HG03342 (cell line): ENCODE results near the gene OOSP4A.

ENCODE experiments used
- ATAC-seq: cut with Tn5 transposase; IDR thresholded peaks from one replicate; pipeline ENCODE4 v1.9.1; 2021; ENCODE audit warnings: mild to moderate bottlenecking, moderate library complexity; ENCODE audit not compliant: unreplicated experiment

OOSP4A gene

DNA sequence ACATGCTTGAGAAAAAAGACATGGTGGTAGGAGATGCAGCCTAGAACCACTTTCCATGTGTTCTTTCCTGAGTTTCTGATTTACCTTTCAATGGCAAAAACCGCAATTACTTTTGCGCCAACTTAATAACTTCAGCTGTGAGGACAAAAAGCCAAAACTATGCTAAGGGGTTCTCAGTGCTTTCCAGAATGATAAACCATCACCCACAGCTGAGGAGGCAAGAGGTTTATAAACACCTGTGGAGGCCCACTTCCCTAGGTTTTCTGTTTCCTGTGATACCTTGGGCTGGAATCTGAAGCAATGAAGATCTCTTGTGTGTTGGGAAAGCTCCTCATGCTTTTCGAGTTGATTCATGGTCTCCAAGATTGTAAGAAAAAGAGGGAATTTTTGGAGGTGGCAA, at the start of gene OOSP4A:
Gene OOSP4A, plus strand, starts transcription at position 301 of the 400 bp plus-strand sequence. Its CDS starts 0 bp downstream, at position 301.
- ATAC-seq = no peak

DNA sequence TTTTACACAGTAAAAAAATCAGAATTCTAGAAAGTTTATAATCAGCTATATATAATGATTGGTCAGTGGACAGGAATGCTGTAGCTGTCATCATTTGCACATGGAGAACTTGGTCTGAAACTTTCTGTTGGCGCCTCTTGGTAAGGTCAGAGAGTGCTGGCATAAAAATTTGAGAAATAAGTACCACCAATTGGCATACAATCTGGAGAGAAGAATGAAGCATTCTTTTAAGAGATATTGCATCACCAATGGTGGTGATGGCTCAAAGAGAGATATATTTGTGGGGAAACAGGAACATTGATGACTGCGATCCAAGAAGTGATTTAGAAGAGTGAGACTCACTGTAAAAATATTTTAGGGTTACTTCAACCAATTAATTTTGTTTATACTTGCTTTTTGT, 45.4 kb upstream of the OOSP4A start:
- no peak for ATAC-seq

DNA sequence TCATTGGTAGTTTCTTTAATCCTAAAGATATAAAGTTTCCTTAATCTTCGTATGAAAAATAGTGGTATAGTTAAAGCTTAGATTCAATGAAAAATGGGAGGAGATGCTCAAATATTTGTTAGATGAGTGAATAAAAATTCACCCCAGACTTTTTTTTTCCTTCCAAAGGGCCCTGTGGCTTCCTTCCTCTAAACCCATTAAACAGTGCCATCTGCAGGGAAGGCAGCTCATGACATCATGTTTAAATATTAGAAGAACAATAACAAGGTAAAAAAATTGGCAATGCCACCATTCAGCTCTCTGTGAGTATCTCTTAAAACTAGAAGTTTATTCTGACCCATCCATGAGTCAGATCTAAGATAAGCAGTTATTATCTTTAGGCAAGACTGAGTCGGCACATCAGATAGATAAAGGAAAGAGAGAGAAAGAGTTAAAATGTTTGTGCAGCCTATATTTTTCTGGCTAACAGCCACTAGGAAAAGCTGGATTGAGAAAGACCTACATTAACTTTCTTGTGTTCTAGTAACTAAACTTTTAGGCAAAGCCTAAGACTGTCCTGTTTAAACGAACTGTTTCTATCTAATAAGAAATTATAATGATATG, 44.7 kb upstream of the OOSP4A start:
- ATAC-seq = no peak

DNA sequence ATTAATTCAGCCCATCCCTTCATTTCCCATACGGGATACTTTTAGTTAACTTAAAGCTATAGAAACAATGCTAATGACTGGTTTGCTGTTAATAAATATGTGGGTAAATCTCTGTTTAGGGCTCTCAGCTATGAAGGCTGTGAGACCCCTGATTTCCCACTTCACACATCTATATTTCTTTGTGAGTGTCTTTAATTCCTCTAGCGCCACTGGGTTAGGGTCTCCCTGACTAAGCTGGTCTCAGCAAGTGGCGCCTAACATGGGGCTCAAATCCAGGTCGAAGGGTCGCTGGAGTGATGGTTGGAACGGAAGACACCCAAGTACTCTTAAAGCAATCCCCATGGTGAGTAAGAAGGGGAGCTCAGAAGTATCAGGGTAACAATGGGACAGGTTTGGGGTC, 40.0 kb upstream of the OOSP4A start:
- ATAC-seq = no peak

DNA sequence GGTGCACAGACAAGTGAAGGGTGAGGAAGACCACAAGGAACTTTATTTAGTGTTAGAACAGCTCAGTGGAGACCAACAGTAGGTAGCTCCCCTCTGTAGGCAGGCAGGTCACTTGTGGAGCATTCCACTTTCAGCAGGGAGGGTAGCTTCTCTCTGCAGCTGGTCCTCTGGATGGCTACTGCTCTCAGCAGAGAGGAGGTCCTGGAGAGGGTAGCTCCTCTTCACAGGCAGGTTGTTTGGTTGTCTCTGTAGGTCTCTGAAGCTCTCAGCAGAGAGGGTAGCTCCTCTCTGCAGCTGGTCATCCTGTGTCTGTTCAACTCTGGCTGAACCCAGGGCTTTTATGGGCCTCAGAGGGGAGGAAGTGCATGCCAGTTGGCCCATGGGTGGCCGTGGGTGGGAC, 32.1 kb upstream of the OOSP4A start:
- no peak for ATAC-seq

DNA sequence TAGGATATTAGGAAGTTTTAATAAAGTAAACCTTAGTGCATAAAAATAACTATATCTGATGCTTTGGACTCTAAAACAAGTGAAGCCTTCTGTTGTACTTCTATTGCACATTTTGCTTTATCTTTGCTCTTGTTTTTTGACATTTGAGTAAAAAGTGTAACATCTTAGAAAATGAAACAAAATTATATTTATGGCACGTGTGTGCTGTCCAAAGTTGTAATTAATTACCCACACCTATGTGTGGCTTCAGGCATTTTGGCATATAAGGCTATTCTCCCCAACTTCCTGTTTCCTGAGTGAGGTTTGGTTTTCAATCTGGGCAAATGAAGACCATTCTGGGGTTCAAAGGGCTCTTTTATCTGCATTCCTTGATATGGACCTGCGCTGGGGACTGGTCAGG, 25.7 kb upstream of the OOSP4A start, which contains the start of gene OOSP1:
Gene OOSP1, plus strand, starts transcription at position 301 of the 400 bp plus-strand sequence. Its CDS starts 23 bp downstream, at position 324.
- ATAC-seq = no peak

DNA sequence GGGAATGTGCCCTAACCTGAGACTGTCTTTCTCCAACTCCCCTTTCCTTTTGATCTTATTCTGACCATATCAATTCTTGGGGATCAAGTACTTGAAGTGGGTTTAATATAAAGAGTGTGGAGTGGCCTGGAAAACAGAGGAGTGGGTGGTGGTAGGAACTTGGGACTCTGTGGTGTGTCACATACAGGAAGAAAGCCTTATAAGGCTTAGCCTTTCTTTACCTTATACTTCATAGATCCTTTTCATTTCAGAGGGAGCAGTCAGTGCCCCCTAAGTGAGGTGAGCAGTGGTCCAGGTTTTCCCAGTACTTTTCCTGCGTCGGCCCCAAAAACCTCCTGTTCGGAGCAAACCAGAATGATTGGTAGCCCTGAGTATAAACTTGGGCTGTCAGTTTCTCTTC, 25.1 kb upstream of the OOSP4A start:
- ATAC-seq = no peak

DNA sequence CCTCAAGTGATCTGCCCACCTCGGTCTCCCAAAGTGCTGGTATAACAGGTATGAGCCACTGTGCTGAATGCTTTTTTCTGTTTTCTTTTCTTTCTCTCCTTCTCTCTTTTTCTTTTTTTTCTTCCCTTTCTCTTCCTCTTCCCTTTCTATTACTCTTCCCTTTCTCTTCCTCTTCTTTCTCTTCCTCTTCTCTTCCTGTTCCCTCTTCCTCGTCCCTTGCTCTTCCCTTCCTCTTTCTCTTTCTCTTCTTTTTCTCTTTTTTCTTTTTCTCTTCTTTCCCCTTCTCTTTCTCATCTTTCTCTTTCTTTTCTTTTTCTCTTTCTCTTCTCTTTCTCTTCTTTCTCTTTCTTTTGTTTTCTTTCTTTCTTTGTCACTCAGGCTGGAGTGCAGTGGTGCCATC, 24.4 kb upstream of the OOSP4A start:
- ATAC-seq = no peak

DNA sequence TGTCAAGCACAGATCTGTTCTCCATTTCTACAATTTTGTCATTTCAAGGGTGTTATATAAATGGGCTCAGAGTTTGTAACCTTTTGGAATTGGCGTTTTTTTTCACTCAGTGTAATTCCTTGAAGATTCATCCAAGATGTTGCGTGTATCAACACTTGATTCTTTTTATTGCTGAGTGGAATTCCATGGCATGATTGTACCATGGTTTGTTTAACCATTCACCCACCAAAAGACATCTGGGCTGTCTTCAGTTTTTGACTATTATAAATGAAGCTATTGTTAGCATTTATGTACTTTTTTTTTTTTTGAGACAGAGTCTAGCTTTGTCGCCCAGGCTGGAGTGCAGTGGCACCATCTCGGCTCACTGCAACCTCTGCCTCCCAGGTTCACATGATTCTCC, 22.7 kb upstream of the OOSP4A start:
- ATAC-seq = no peak

DNA sequence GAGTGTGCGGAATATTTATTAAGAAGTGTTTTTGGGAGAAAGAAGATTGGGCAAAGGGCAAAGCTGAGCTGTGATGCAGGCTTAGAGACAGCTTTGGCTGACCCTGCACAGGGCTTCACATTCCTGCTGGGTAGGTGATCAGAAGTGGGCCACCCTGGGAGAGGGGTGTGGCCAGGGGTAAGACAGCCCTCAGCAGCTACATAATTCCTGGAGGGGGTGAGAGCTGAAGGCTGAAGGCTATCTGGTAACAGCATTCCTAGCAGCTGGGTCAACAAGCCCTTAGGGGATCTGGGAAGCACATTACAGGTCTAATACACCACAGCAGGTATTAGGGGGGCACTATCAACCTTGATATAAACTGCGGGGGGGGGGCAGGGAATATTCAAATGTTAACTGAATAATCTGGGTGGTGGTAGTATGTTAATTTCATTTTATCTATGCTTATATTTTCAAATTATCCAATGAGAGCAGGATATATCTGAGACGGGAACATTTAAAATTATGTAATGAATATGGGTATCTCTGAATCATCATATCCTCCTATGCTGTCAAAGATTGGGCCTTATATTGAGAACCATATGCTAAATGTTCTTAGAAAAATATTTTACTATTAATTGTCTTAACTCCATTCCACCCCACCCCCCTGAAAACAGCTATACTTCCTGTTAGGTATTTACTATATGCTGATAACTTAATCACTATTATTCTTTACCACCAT, 19.7 kb upstream of the OOSP4A start:
- no peak for ATAC-seq

DNA sequence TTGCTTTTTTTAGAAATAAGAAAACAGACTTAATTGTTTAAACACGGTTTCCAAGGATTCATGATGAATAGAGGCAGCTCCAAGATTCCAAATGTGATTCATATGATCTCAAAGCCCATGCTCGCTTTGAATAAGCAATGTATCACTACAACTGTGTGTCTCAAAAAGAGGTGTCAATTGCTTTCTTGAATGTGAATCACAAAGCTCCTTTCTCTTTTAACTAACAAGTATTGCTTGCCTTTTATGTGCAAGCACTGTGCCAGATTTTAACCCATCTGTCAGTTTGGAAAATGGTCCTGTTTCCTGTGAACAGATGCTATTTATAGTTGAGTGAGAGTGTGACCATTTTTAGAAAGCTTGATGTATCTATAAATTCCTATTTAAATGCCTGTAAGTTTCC, 19.1 kb upstream of the OOSP4A start:
- no peak for ATAC-seq

DNA sequence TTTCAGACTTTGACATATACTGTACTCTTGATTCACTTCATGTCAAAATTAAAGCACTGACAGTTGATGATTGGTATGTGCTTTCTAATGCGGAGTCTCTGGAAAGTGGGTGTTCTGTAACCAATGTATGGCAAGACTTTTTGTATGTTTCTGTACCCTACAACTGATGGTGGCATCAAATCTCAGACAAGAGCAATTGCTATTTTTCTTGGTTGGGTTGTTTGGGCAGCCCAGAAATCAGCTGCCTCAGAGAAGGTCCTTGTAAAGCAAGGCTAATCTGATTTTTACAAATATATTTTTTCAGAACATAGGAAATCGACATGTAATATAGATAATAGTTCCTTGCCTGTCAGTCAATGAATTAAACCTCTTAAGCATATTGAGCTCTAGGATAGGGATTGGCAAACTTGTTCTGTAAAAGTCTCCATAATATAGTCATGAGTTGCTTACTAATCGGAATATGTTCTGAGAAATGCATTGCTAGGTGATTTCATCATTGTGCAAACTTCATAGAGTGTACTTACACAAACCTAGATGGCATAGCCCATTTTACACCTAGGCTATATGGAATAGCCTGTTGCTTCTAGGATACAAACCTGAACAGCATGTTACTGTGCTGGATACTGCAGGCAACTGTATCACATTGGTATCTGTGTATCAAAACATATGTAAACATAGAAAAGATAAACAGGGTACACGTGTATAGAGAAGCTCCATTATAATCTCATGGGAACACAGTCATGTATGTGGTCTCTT, 10.2 kb upstream of the OOSP4A start:
- no peak for ATAC-seq

DNA sequence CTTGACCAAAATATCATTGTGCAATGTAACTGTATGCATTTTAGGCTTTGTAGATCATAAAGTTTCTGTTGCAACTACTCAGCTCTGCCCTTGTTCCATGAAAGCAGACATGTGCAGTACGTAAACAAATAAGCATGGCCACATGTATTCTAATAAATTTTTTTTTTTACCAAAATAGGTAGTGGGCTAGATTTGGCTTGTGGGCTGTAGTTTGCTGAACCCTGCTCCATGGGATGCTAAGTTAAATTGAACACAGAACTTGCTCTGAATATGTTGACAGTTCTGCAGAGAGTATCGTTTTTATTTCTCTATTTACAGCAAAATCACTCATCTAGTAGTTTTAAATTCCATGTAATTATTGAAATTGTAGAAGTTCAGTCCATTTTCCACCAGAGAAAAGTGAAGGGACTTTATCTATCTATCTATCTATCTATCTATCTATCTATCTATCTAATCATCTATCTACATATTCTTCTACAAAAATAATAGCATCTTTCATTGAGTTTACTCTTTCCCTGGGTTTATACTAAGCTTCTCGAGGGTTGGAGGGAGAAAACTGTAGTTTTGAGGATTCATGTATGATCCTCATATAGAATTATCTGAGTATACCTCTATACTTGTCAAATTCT, 9.5 kb upstream of the OOSP4A start:
- ATAC-seq = no peak

DNA sequence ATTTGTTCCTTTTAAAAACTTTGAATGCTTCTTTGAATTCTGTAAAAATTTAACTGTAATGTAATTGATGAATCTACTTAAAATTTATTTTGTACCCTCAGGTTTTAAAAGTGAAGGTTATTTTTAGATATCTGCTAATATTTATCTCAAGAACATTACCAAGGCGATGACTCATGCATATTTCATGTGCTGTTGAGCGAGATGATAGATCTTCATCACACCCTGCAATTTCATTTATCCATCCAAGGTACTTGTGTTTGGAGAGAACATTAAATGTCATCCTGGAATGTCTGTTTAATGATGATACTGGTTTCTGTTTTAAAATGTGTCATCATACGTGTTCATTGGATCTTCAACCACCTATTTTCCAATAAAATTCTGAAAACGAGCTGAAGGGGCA, 6.7 kb upstream of the OOSP4A start:
- ATAC-seq = no peak

DNA sequence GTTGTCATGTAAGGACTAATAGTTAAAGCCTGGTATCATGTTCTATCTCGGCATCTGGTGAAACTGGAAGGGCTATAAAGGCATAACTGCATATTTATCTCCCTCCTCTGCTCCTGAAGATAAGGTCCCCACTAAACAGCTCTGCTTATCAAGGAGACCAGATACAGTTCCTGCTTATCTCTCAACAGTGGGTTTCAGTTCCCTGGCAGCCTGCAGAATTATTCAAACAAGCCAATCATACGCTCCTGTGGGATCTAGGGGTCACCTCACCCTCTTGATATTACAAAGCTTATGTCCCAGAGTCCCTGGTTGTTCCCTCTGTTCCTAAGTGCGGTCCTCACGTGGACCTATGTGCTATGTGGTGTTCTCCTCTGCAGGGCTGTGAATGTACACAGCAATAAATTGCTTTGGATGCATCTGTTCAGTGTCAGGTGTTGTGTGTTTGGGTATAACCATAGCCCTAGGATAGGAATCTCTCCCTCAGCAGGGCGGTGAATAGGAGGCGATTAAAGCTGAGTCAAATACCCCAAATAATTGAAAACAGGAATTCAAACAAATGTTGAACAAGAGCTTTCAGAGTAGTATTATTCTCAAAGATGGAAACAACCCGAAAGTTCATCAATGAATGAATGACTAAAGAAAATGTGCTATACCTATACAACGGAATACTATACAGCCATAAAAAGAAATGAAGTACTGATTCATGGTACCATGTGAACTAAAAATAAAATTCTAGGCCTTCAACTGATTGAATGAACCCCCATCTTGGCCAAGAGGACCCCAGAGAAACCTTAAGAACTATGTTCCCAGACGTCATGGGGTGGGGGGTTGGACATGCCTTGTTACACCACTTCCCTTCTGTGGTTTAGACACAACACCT, 3.1 kb upstream of the OOSP4A start:
- no peak for ATAC-seq

DNA sequence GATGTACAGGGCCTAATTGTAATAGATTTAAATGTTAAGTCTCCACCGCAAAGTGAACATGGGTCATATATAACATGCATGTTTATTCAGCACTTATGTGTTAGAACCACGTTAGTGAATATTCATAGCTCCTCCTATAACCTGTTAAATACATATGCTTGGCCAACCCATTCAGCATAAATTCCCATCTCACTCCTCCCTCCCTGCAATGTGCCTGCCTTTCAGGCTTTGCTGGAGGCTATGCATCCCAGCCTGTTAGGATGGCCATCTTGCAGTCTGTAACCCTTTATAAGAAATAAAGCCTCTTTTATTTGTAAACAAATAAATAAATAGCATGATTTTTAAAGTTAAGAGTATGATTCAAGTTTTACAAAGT, 1.7 kb upstream of the OOSP4A start:
- ATAC-seq = no peak

DNA sequence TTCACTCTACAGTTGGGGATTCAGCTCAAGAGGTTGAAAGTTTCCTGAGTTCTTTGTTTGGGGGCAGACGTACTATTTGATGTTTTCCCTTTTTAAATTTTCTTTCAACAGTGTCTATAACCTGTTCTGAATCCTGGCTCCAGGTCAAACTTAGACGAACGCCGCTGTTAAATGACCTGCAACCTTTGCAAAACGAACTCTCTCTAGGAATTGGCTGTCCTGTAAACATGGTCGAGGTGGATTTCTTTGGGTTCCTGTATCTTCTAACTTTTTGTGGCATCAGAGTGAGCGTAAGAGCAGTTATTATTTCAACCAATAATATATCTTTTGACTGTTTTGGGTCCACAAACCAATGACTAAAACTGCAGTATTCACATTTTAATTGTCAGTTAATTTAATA, 1.6 kb downstream of the OOSP4A start:
- ATAC-seq = no peak

DNA sequence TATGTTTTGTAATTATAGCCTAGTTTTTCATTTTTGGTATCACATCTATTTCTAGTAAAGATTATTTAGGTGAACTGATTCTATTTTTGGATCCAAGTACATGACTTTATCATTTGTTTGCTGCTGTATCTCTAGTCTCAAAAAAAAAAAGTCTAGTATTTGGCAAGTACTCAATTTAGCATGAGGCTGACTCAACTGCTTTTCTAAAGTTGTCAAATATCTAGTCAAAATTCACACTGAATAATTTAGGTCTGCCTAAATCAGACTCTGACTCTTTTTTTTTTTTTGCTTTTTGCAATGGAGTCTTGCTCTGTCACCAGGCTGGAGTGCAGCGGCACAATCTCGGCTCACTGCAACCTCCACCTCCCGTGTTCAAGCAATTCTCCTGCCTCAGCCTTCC, 2.4 kb downstream of the OOSP4A start:
- ATAC-seq = no peak

DNA sequence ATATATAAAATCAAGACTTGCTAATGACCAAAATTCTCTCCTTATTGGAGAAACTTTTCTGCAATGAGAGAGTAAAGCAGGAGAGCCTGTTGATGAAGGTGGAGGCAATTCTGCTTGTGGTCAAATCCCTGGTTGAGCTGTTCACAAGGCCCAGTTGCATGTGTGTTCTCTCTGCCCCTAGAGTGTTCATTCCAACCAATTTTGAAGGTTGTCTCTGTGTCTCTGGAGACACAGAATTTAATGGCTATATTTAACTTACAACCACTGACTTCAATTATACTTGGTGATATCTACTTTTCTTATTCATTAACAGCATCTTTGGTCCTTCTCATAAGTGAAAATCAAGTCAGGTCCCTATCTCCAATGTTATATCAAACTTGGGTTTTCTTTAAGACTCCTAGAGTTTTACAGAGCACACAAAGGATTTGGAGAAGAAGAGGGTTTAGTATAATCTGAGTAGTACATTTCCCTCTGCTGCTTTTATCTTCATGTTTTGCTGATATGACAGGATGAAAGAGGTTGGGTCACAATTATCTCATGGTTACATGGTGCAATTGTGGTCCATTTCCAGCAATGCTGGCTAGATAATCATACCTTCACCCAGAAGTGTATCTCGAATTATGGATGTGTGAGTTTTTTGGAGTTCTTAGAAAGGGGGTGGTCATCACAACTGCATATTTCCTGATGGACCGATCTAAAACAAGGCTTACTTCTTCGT, 4.0 kb downstream of the OOSP4A start:
- no peak for ATAC-seq

DNA sequence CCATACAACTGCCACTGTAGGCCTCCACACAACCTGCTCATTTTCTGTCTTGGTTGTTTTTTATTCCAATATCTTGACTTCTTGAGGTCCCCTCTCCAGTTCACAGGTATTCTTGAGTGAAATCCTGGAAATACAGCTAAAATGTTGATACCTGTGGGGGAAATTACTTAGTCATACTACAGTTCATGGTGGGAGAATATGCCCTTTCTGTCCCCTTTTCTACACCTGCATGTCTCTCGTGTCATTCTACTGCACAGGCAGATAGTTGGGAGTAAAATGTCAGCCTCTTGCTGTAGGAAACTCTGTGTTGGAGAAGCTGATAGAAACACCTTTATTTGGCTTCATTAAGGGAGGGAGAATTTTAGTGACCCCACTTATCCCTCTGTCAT, 4.6 kb downstream of the OOSP4A start:
- no peak for ATAC-seq
